GM06990 (cell line): ENCODE data around the gene ARID5B.

ENCODE experiments used
- DNase-seq: peaks from one replicate; pipeline ENCODE4 v3.0.0-alpha.2; 2011; ENCODE audit not compliant: insufficient read length; ENCODE audit errors: extremely low read depth
- H3K27me3 ChIP-seq: replicated peaks from 2 replicates; pipeline ENCODE4 v1.6.0; 2011; ENCODE audit warnings: low read length; ENCODE audit not compliant: control insufficient read depth, insufficient read depth
- H3K36me3 ChIP-seq: 2 replicates; pipeline ENCODE4 v1.5.1; 2011; ENCODE audit warnings: low read length; ENCODE audit not compliant: control insufficient read depth, insufficient read depth
- H3K4me3 ChIP-seq: replicated peaks from 2 replicates; pipeline ENCODE4 v1.5.1; 2011; ENCODE audit warnings: low read depth, mild to moderate bottlenecking, control low read depth, low read length
- TF ChIP-seq, protein P1 (sequence below): IDR thresholded peaks from 2 replicates; pipeline ENCODE4 v1.5.1; 2011; ENCODE audit warnings: low read length, control low read depth, mild to moderate bottlenecking, inconsistent platforms; ENCODE audit not compliant: insufficient read depth, poor library complexity, severe bottlenecking

ARID5B gene

DNA sequence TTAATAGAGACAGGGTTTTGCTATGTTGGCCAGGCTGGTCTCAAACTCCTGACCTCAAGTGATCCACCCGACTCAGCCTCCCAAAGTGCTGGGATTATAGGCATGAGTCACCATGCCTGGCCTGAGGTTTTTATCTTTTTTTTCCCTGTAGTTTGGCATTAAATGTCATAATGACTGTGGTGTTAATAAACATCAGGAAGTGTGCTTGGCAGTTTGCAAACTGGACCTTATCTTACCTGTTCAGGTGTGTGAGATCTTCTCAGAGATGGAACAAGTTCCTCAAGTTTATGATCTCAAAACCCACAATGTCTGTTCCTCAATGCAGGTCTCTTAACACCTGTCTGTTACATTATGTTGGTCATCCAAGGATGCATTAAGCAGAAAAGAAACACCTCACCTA lies 80.0 kb downstream of the ARID5B start:
- Histone ChIP-seq H3K36me3 (peaks cover 2% of the 10 kb centered on the region), H3K4me3 (no peak overlapping the region), H3K27me3 (no peaks in the 10 kb centered on the region)
- TF ChIP-seq, protein P1, sequence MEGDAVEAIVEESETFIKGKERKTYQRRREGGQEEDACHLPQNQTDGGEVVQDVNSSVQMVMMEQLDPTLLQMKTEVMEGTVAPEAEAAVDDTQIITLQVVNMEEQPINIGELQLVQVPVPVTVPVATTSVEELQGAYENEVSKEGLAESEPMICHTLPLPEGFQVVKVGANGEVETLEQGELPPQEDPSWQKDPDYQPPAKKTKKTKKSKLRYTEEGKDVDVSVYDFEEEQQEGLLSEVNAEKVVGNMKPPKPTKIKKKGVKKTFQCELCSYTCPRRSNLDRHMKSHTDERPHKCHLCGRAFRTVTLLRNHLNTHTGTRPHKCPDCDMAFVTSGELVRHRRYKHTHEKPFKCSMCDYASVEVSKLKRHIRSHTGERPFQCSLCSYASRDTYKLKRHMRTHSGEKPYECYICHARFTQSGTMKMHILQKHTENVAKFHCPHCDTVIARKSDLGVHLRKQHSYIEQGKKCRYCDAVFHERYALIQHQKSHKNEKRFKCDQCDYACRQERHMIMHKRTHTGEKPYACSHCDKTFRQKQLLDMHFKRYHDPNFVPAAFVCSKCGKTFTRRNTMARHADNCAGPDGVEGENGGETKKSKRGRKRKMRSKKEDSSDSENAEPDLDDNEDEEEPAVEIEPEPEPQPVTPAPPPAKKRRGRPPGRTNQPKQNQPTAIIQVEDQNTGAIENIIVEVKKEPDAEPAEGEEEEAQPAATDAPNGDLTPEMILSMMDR: no peak
- no peak for DNase-seq

DNA sequence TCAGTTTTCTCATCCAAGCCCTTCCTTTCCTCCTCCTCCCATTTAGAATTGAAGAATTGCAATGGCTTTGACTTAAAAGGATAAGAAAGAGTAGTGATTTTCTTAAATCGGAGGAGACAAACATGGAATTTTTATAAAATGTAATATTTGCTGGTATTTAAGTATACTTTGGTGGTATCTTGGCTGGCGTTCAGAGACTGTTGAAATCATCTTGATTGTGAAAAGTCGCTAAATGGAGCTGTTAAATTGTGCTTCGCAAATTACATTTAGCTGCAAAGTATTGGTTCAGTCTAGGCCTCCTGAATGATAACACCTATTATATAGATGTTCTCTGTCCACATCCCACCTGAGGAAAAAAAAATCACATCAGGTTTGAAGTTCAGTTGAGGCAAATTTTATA lies 81.8 kb downstream of the ARID5B start:
- TF ChIP-seq, protein P1: no peak
- H3K27me3 ChIP-seq: no peaks in the 10 kb centered on the region
- DNase-seq: no peak
- peaks cover 2% of the 10 kb centered on the region for H3K36me3 ChIP-seq
- H3K4me3 ChIP-seq: no peak overlapping the region

DNA sequence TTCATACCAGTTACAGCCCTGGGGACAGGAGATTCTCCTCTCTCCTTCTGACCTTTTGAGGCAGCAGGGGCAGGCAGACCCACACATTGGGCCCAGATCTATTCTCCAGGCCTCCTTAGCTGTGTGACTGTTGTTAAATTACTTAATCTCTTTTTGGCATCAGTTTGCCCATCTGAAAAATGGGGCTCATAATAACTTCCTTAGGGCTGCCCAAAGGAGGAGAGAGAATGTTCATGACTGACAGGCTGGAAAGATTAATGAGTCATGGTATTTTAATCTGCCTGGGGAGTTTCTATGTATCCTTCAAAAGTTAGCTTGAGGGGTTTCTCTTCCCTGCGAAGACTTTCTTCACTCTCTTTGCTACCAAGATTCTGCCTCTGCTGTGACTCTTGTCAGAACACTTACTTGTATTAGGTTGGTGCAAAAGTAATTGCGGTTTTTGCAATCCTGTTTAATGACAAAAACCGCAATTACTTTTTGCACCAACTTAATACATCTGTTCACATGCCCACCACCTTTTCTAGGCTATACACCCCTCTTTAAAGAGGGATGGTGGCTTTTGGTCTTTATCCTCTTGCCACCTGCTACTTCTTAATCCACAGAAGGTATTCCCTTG lies 83.4 kb downstream of the ARID5B start:
- TF ChIP-seq, protein P1: no peak
- no peak for DNase-seq
- H3K27me3 ChIP-seq: no peaks in the 10 kb centered on the region
- no peak overlapping the region for H3K4me3 ChIP-seq
- peaks cover 2% of the 10 kb centered on the region for H3K36me3 ChIP-seq

DNA sequence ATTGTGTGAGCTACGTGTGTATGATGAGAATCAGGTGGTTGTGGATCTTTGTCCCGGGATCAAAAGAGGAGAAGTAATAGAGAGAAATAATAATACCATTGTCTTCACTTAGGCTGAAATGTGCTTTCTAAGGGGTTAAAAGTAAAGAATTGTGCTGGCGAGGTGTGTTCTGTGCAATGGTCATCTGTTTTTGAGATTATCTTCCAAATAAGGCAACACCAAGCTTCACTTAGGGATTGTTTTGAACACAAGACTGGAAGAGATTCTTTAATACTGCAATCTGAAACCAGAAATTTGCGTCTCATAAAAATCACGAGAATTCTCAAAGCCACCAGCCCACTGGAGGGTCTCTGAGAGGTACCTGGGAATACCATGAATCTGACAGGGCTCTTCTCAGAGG lies 84.2 kb downstream of the ARID5B start:
- H3K27me3 ChIP-seq: no peaks in the 10 kb centered on the region
- no peak overlapping the region for H3K4me3 ChIP-seq
- H3K36me3 ChIP-seq: peaks cover under 1% of the 10 kb centered on the region
- DNase-seq: no peak
- TF ChIP-seq, protein P1: no peak

DNA sequence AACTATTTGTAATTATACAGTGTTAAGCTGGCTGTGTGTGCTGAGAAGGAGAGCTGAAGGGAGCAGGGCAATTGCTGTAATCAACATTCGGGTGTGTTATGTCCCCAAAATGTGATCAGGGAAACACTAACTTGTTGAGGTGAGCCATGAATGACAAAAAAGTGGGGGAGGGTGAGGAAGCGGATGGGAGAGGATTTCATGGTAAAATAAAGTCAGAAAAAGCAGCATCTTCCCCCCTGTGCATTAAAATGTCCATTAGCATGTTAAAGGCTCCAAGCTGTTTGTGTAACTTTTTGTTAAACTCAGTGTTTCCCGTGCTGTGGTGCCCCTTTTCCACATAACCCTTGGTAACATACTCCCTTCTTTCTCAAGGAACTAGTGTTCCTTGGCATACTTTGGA lies 84.9 kb downstream of the ARID5B start:
- Histone ChIP-seq H3K36me3 (no peaks in the 10 kb centered on the region; the same call in 1 of the 2 replicates), H3K4me3 (no peak overlapping the region), H3K27me3 (no peaks in the 10 kb centered on the region)
- no peak for DNase-seq
- TF ChIP-seq, protein P1: no peak
